GM19099 (cell line): ENCODE measurements around the gene WNT2B.

Experiments
- POLR2A ChIP-seq: IDR thresholded peaks from 3 replicates; pipeline ENCODE4 v1.6.1; 2011; ENCODE audit warnings: low read depth; ENCODE audit not compliant: insufficient read length; ENCODE audit errors: extremely low read depth

The WNT2B gene

GRCh38 chr1:112564081-112564480 lies 55.3 kb downstream of the WNT2B start:
- no peak for TF ChIP-seq POLR2A

GRCh38 chr1:112565800-112566199 lies 57.0 kb downstream of the WNT2B start:
- TF ChIP-seq POLR2A = no peak

GRCh38 chr1:112575154-112575804 lies 66.5 kb downstream of the WNT2B start:
- no peak for TF ChIP-seq POLR2A

- TF ChIP-seq POLR2A = no peak
Observed at GRCh38 chr1:112576240-112576639, 67.5 kb downstream of the WNT2B start.
